Stimulated activated CD4-positive, alpha-beta T cell treated with anti-CD3 and anti-CD28 coated beads, Interleukin-1b, Interleukin-23, amount 100 ng/mL, for 48 hours (primary cell): Measurements from ENCODE around the gene AHCYL2.
"Not testable (repeated sequence)": the region's sequence is repeated elsewhere in the genome, so short reads cannot be mapped to it uniquely, and the experiment has no call there.

Source experiments
- DNase-seq: peaks from one replicate; pipeline ENCODE4 v3.0.0-alpha.2; 2020

The AHCYL2 gene

DNA sequence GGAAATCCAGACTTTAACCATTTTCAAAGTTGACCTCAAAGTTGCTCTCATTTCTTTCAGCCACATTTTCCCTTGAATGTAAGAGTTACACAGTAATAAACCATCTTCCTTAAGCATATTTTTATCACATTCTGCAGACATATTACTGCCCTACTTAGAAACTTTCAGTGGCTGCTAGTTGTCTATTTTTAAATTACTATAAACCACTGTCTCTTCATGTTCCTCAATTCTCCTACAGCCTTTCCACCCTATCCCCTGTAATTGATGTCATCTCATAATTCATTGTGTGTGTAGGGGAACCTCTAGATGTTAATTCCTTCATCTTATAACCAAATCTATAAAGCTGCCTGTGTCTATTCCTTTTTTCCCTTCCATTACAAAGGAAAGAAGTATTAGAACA, 131.3 kb downstream of the AHCYL2 start:
- DNase-seq, result no peak

DNA sequence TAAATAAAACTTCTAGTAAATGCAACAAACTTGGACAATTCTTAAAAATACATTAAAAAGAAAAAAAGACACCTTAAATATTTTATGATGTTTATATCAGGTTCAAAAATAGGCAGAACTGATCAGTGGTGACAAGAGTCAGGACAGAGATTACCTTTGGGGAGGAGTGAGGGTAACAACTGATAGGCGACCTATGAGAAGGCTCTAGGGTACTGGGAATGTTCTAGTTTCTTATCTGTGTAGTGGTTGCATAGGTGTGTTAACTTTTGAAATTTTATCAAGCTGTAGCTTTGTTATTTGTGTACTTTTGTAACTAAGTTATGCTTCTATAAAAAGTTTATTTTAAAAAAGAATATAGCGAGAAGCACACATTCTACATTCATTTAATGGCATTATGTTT, 134.3 kb downstream of the AHCYL2 start:
- DNase-seq, result no peak

DNA sequence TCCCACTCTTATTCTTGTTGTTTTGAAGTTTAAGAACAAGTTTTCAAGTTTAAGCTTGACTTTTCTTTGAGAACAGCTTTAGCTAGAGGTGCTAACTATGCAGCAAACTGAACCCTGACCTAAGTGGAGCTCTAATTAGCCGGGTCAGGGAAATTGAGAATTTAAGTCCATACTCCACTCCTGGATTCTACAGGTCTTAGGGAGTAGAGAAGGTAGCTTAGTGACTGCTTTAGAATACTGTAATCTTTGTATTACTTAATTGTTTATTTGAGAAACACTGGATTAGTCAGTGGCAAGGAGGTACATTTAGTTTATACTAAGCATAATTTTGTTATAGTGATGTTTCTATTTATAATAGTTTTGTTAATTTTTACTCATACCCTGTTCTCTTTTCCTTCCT, 134.8 kb downstream of the AHCYL2 start:
- no peak for DNase-seq

DNA sequence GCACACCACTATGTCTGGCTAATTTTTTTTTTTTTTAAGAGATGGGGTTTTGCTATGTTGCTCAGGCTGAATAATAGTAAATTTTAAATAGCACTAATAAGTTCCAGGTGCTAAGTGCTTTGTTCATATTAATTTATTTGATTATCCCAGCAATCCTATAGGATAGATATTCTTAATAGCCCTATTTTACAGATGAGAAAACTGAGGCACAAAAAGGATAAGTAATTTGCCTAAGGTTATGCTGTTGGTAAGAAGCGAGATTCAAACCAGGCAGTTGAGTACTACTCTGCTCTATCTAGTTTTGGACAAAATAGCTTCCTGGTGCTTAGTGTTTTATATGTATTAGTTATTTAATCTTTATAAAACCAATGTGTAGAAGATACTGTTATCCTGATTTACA, 136.9 kb downstream of the AHCYL2 start:
- no peak for DNase-seq

DNA sequence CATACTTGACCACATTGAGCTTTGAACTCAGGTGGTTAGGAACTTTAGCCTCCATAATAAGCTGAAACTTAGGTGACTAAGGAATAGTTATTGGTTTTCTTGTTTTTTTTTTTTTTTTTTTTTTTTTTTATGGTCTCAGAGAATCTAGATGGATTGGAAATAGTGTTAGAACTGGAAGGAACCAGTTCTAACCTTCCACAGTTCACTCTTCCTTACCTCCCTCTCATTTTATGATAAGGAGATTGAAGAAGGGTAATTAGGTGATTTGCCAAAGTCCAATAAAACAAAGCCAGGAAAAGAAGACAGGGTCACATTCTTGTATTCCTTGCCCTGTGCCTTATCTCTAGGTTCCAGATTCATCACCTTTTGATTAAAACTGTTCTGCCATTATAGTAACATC, 137.7 kb downstream of the AHCYL2 start:
- no peak for DNase-seq

DNA sequence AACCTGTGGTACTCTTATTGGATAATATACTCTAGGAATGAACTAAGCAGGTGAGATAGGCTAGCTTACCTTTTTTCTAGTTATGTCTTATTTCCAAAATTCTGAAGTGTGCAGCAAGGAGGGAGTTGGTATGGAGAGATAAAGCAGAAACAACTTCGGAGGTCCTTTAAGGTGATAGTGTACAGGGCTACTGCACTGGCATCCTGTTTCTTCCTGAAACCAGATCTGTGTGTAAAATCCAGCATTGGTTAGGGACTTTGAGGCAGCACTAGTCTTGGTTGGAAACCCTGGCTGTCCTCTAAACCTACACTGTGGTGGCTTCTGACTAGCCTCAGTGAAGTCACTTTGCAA, 142.5 kb downstream of the AHCYL2 start:
- DNase-seq, result no peak

DNA sequence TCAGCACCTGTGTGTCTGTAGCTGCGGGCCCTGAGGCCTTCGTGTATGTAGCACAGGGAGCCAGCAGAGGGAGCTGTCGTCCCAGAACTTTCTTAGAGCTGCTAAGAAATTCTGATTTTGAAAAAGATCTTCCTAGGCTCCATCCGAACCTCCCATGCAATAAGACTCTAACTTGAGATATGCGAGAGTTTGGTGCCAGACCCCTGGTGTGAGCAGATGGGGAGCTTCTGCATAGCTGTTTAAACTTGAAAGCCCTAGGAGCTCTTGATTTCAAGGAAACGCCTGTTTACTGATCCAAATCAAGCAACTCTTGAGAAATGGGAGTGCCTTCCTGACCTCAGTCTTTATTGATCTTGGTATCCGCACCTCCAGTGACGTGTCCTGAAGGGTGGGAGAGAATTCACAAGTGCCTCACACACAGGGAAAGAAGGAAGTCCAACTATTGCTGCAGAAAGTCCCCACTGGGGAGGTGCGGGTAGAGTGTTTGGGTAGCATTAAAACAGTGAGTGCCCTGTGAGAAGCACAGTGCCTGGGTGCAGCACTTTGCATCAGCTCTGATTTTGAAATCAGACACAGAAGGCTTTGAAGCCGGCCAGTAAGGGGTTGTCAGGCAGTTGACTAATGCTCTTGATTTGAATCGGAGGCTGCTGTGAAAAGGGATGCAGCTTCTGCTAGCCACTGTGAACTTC, 143.0 kb downstream of the AHCYL2 start:
- peak; percentile 84 for DNase-seq

DNA sequence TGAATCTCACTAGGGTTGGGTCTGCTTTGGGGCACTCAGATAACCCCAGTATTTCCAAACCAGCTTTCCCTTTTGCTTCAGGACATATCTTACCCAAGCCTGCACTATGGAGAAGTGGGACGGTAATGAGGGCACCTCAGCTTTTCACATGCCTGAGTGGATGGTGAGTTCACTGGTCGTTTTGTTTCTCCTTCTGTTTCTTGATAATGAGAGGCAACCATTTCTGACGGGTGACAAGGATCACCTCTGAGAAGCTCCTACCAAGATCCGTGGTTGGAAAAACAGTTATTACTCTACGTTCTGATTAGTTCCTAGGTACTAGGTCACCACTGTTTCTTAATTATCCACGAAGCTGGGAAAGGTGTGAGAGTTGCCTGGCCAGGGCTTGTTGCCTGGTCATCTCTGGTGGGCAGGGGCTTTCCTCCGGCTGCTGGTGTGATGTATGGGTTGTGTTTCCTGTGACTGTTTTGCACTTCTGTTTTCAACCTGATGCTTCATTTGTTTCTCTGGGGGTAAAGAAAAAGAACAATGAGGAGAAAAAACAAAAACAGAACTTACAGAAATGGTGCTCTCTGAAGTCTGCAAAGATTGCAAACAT, 143.7 kb downstream of the AHCYL2 start:
- peak; percentile 16 for DNase-seq

DNA sequence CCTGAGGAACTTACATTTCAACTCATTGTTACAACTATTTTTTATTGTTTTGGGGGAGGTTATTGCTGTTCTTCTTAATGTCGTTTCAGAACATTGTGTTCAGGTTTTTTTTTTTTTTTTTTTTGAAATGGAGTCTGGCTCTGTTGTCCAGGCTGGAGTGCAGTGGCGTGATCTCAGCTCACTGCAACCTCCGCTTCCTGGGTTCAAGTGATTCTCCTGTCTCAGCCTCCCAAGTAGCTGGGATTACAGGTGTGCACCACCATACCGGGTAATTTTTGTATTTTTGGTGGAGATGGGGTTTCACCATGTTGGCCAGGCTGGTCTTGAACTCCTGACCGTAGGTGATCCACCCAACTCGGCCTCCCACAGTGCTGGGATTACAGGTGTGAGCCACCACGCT, 144.6 kb downstream of the AHCYL2 start:
- DNase-seq, result not testable (repeated sequence)

DNA sequence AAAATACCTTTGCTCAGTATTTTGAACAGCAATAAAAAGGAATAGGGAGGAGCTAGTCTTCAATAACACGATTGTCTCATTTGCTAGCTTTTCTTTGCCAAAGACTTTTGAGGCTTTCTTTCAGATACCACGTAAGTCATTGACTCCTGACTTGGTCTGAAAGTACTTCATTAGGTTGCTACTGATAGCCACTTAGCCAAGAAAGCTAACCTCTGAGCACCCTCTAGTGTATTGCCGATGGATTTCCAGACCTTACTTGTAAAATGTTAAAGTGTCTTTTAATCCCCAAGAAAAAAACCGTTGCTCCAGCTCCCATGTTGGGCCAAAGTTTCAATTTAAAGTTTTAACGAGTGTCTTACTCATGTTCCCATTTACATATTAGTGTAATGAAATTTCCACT, 146.0 kb downstream of the AHCYL2 start:
- DNase-seq, result no peak

DNA sequence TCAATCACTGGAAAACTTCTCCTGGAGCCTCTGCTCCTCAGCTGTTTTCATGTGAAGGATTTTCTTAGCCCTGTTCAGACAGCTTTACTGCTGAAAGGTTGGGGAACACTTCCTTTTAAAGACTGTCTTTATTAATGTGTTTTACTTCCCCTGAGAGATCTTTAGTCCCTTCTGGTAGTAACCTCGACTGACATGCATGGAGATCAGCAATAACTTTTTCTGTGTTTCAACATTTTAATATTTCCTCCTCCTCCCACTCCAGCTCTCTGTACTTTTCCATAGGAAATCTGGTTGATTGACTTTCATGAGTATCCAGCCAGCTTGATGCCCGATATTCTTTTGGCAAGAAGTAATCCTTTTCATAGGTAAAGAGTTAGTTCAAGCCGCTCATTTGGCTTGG, 146.7 kb downstream of the AHCYL2 start:
- no peak for DNase-seq

DNA sequence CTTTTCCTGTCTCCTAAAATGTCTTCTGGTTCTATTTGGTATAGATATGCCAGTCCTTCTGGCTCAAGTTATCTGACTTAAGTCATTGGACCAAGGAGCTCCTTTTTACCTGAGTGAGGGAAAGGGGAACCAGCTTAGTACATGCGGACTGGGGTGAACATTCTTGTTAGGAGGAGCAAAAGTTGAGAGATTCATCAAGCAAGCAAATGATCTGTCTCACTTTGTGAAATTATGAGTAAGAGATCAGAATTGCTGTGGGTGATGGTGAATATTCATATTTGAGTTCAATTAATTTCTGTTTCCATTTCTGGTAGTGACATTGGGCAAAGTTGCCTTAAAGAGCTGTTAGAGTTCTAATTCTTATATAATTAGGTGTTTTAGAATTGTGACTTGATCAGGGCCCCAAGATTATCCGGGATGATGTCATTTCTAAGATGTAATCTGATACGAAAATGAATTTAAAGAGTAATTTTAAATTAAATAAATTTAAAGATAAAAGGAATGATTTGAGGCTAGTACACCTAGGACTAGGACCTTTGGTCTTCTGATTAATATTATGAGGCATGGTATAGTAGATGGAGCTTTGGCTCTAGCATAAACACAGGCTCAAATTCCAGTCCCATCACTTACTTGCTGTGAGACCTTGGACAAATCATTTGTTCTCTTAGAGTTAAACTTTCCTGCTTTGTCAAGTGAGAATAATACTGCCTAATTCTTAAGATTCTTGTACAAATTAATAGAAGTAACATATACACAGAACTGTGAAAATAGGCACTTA, 149.0 kb downstream of the AHCYL2 start:
- no peak for DNase-seq

DNA sequence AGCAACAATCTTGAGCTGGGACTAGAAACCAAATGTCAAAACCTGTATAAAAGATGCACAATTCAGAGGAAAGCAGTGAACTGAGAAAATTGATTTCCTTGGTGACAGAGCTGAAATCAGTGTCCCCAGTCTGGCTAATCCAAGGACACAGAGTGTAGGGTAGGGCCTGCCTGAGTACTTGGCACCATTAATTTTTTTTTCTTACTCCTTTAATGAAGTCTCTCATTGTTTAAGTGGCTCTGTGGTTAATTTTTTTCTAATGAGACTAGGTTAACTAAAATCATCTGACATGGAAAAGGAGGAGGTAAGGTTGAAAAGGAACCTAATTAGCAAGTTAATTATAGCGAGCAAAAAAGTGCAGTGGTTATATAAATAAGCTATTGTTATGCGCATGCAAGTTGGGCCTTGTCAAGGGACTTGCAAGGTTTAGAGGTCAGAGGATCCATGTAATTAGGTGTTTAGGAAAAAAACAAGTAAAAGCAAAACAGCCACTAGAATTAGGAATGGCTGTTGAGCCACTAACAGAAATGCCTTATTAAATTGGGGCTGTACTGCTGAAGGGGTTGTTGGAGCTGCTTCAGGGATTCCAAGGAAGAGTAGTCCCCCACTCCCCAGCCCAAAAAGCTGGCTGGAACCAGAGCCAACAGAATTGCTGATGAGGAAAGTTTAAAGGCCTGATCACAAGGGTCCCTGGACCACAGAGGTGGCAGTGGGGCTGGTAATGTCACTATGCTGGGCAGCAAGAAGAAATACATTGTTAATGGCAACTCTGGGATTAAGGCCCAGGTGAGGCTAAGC, 150.5 kb downstream of the AHCYL2 start:
- DNase-seq, result no peak

DNA sequence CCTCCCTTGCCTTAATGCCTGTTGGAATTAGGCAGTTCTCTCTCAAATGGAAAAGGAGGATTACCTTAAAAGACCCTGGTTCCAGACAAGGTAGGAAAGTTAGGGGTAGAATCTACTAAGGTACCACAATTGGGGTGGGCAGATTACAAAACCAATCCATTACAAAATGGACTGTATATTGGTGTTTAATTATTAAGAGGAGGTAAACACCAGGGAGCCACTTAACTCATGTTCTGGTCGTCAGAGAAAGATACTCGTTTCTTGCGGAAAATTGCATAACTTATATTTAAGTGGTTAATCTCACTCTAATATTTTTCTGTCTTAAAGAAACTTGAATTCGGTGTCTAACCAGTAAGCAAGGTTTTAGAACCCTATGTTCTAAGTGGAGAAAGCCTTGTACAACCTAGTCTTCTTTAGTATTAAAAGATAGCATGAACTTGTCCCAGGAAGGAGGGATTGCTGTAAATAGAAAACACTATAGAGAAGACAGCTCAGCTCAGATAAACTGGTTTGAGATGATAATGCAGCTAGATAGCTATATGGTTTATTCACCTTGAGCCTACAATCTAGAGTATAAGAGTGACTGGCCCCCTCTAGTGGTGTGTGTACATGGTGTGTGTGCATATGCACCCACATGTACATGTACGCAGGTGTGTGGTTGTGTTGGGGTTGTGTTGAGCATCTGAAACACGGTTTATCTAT, 151.4 kb downstream of the AHCYL2 start:
- DNase-seq, result peak; percentile 52

DNA sequence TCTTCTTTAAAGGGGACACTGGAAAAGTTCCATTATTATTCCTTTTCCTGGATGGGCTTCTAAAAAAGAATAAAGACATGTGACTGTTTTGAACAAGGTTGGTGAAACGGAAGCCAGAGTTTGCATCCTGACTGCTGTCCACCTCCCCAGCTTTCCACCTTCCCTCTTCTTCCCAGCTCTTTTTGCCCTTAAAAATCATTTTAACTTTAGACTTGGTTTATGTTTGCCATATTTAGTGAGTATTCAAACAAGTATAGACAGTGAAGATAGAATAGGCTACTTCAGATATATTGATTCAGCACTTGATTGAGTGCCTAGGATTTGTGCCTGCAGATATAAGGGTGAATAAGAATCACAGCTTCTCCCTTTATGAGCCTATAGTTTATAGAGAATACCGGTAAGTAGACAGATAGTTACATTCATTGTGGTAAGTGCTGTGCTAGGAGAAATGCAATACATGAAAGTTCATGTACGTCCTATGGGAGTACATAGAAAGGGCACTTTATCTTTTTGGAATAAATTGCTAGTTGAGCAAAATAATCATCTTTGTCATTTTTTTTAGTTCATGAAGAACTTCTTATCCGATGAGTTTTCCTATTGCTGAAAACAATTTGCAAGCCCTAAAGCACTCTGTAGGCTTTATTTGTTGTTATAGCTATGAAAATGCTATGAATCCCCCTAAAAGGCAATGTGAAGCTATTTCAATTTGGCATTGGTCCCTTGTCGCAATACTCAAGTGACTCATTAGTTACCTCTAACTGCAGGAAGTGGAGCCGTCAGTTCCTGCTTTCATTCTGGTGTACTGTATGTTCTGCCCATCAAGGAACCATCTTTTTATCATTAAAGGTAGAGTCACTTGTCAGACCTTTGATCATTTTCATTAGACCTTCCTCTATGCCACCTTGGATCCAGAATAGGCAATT, 152.2 kb downstream of the AHCYL2 start:
- no peak for DNase-seq

DNA sequence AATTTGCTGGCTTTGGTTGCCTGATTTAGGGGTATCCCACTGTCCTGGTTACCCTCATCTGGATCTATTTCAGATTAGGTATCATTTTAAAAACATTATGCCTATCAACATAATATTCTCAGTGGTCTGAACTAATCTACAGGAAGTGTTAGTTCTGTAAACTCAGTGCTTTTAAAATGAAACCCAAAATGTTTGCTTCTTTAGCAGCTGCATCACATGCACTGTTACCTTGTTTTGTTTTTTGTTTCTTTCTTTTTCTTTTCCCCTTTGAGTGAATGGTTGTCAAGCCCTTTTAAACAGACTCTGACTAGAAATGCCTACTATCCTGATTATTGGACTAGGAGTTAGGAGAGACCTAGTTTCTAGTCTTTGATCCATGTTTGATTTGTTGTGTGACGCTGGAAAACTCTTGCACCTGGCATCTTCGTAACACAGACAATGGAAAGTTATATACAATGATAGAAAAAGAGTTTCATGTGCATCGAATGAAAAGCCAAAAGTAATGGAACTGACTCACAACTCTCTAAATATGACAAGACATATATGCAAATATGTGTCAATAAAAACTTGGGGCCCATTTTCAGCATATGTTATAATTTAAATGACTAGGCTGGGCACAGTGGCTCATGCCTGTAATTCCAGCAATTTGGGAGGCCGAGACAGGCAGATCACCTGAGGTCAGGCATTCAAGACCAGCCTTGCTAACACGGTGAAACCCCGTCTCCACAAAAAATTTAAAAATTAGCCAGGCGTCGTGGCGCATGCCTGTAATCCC, 157.1 kb downstream of the AHCYL2 start:
- no peak for DNase-seq

DNA sequence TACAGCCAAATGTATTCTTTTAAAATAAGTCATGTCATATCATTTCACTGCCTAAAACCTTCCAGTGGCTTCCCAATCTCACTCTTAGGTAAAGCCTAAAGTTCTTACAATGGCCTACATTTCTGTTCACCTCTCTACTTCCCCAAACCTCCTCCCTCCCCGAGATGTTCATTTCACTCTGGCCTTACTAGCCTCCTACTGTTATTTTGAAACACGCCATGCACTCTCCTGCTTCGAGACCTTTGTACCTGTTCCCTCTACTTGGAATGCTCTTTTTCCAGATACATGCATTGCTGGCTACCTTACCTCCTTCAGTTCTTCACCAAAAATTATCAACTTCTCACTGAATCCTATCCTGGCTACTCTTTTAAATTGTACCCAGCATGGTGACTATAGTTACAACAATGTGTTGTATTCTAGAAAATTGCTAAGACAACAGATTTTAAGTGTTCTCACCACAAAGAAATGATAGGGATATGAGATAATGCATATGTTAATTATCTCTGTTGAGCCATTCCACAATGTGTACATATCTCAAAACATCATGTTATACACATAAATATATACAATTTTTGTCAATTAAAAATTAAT, 158.8 kb downstream of the AHCYL2 start:
- DNase-seq, result no peak

DNA sequence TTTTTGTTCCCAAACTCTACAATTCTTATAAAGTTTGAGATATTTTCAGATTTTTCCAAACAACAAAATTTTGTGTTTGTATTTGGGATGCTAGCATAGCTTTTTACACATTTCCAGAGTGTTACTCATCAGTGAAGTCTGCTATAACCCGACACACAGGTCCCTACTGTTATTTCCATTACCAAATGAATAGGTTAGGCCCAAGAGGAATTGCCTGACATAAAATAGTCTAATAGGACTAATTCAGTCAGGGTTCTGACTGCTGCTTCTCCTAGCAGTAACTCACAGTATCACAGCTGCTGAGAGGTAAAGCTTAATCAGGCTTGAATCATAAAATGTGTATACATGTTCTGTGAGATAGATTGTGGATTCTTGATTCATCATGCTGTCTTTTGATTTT, 160.3 kb downstream of the AHCYL2 start:
- DNase-seq, result no peak

DNA sequence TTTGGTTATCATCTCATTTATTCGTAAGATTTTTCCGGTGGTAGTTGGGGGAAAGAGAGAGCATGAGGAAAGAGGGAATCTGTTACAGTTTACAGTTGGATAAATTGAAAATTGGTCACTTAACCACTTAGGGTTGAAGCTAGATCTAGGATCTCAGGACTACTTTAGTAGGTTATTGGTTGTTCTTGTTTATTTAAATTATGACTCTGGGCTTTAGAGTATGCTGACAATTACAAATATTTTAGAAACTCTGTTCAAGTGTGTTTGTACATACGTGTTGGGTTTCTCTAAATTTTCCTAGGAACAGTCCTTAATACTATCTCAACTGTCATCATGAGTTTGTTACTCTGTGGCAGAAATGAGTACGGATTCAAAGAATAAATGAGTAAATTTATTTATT, 160.8 kb downstream of the AHCYL2 start:
- DNase-seq, result no peak

DNA sequence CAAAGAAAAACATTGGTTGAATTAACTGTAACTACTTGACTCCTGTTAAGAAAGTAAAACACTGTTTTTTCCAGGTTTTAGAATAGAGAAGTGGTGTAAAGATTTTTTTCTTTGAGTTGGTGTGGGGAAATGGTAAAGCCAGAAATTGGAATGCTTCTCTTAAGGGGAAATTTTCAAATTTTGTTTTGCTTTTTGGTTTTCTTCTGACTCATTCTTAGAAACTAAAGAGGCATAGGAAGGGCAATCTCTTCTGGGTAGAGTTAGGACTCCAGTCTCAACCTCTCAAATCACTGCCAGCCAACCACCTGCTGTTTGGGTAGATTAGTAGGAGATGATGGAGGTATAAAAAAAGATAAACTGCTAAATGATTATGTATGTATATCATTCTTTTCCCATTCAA, 161.7 kb downstream of the AHCYL2 start:
- DNase-seq, result no peak

DNA sequence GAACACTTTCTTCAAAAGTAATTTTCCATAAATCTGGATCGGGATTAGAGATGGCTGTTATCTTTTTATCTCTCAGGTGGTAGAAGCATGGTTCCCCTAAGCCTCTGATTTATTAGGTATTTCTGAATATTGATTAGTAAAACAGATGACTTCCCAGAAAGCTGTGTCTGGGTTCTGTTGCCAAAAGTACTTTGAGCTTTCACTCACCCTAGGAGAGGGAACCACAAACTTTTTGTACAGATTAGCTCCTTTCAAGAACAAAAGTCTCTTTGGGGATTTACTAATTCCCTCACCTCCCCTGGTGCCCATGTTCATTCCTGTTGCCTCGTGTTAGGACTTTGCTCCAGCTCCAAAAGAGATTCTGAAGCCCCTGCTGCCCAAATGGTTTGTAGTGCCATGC, 162.7 kb downstream of the AHCYL2 start:
- DNase-seq, result no peak
